ENCODE results near the gene ERO1A. TPM values are rescaled to one million over a fixed set of nuclear protein-coding genes. Genes with fewer than 3 reads are reported as not detected.

ERO1A gene
- 46.5 to 53.6 TPM (median 50.4 TPM) in 5 replicates for total RNA-seq (2022; extraction: Qiagen RNA extraction)

GRCh38 chr14:52695481-52696091 lies at the start of gene ERO1A:
Gene ERO1A, minus strand, starts transcription at chr14:52695558. Its CDS starts 77 bp downstream, at chr14:52695481.

GRCh38 chr14:52729925-52730708 lies 34.8 kb upstream of the ERO1A start, which contains the start of gene STYX:
Gene STYX, plus strand, starts transcription at chr14:52730166. Its CDS starts 309 bp downstream, at chr14:52730475.

GRCh38 chr14:52706724-52707706 lies 11.7 kb upstream of the ERO1A start, which contains the start of gene PSMC6:
Gene PSMC6, plus strand, starts transcription at chr14:52707200. Its CDS starts 20 bp downstream, at chr14:52707220.

Other genes starting within 250 kb of the ERO1A start
- gene TXNDC16, start 143.1 kb downstream of the ERO1A start, total RNA-seq (2022; extraction: Qiagen RNA extraction): 0.80 to 1.4 TPM (median 1.2 TPM) in 5 replicates
- 0.06 to 0.15 TPM (median 0.08 TPM) in 5 replicates for gene GPR137C, start 142.7 kb downstream of the ERO1A start, total RNA-seq (2022; extraction: Qiagen RNA extraction)
- gene PSMC6, start 11.6 kb upstream of the ERO1A start, total RNA-seq (2022; extraction: Qiagen RNA extraction): 75.5 to 107 TPM (median 78.7 TPM) in 5 replicates
- gene STYX, start 34.6 kb upstream of the ERO1A start, total RNA-seq (2022; extraction: Qiagen RNA extraction): 5.3 to 6.8 TPM (median 6.2 TPM) in 5 replicates
- 42.8 to 48.9 TPM (median 46.4 TPM) in 5 replicates for gene GNPNAT1, start 96.0 kb upstream of the ERO1A start, total RNA-seq (2022; extraction: Qiagen RNA extraction)

All from A549 treated with AZD2906 at 1 μM for 4 hours (cell line).